B cell (primary cell): ENCODE measurements around the gene PRRT4. TPM values are rescaled to one million over a fixed set of nuclear protein-coding genes. Genes with fewer than 3 reads are reported as not detected.

Experiments used
- ATAC-seq: fragments of 200-7000 bp; cut with Tn5 transposase; one replicate; pipeline ENCODE4 v1.10.0; 2021; ENCODE audit warnings: low read depth, mild to moderate bottlenecking, moderate number of reproducible peaks, moderate library complexity
- CTCF ChIA-PET: fragments of 350-600 bp; sonication (Branson Sonifier 250); formaldehyde crosslinking; loops from one replicate; lab custom pipeline; 2021; ENCODE audit warnings: antibody characterized with exemption, inconsistent platforms; lab: Charles Lee
- POLR2A ChIA-PET: fragments of 350-600 bp; sonication (Branson Sonifier 250); formaldehyde crosslinking; loops from one replicate; lab custom pipeline; 2021; ENCODE audit warnings: antibody characterized with exemption; lab: Charles Lee
- DNase-seq: peaks from one replicate; pipeline ENCODE4 v3.0.0; 2013
- H2AFZ ChIP-seq: 2 replicates; pipeline ENCODE4 v1.6.1; 2012; ENCODE audit warnings: mild to moderate bottlenecking, low read depth, low read length; ENCODE audit not compliant: insufficient read depth, poor library complexity, severe bottlenecking
- H3K27ac ChIP-seq, 2 donors: 1 replicate in 1 of 2; 2 replicates in 1 of 2; pipeline ENCODE4 v1.5.1; 2012 to 2013; ENCODE audit warnings: low read length in 2 of 2, mild to moderate bottlenecking in 2 of 2, moderate library complexity in 1 of 2
- H3K27me3 ChIP-seq, 4 experiments: fragments of 200-600 bp in 1 of 4; sonication (generic) in 1 of 4; replicated peaks in 1 of 4; 1 replicate in 2 of 4; 2 replicates in 2 of 4; pipeline versions ENCODE4 v1.6.1 to v1.7.0; 2013 to 2016; ENCODE audit warnings: low read length in 3 of 4, mild to moderate bottlenecking in 2 of 4, mixed read lengths in 1 of 4, moderate library complexity in 1 of 4; ENCODE audit not compliant: insufficient read depth in 4 of 4, control insufficient read depth in 3 of 4; ENCODE audit errors: control extremely low read depth in 1 of 4
- H3K36me3 ChIP-seq, 2 experiments: replicated peaks in 1 of 2; 1 replicate in 1 of 2; 2 replicates in 1 of 2; pipeline versions ENCODE4 v1.6.1 to v1.7.1; 2013; ENCODE audit warnings: low read length in 1 of 2; ENCODE audit not compliant: insufficient read depth in 2 of 2, control insufficient read depth in 1 of 2; ENCODE audit errors: control extremely low read depth in 1 of 2, extremely low read depth in 1 of 2
- H3K4me1 ChIP-seq, 2 donors: fragments of 200-600 bp in 1 of 2; sonication (generic) in 1 of 2; 1 replicate in 1 of 2; 2 replicates in 1 of 2; pipeline versions ENCODE4 v1.5.1 to v1.6.1; 2013 to 2017; ENCODE audit warnings: low read length in 2 of 2; ENCODE audit not compliant: control insufficient read depth in 2 of 2, insufficient read depth in 2 of 2
- H3K4me2 ChIP-seq: replicated peaks from 2 replicates; pipeline ENCODE3; 2012; ENCODE audit warnings: mild to moderate bottlenecking, low read depth, low read length; ENCODE audit not compliant: poor library complexity, severe bottlenecking
- H3K4me3 ChIP-seq, 5 experiments: fragments of 200-600 bp in 1 of 5; sonication (generic) in 1 of 5; 1 replicate in 3 of 5; 2 replicates in 2 of 5; pipeline versions ENCODE4 v1.5.1 to v1.7.0; 2011 to 2016; ENCODE audit warnings: low read length in 4 of 5, mild to moderate bottlenecking in 4 of 5, low read depth in 2 of 5, control low read depth in 1 of 5, moderate library complexity in 1 of 5; ENCODE audit not compliant: insufficient read depth in 1 of 5; ENCODE audit errors: control extremely low read depth in 1 of 5, extremely low read depth in 1 of 5
- H3K79me2 ChIP-seq: fragments of 200-600 bp; sonication (generic); one replicate; pipeline ENCODE4 v1.6.0; 2016; ENCODE audit warnings: low read length; ENCODE audit not compliant: control insufficient read depth, insufficient read depth
- H3K9ac ChIP-seq: fragments of 200-600 bp; sonication (generic); 2 replicates; pipeline ENCODE4 v1.6.1; 2017; ENCODE audit warnings: mild to moderate bottlenecking, low read length, moderate library complexity
- H3K9me3 ChIP-seq, 3 donors: one replicate each; pipeline versions ENCODE4 v1.6.1 to v1.7.1; 2013; ENCODE audit warnings: low read length in 2 of 3; ENCODE audit not compliant: control insufficient read depth in 2 of 3, insufficient read depth in 1 of 3; ENCODE audit errors: control extremely low read depth in 1 of 3
- H4K20me1 ChIP-seq: 2 replicates; pipeline ENCODE4 v1.6.0; 2012; ENCODE audit warnings: mild to moderate bottlenecking, low read length; ENCODE audit not compliant: insufficient read depth, control insufficient read depth, poor library complexity, severe bottlenecking
- H3K27ac Mint-ChIP-seq: one replicate; pipeline ENCODE4 v1.8.0; 2021; ENCODE audit warnings: mixed read lengths
- H3K27me3 Mint-ChIP-seq: one replicate; pipeline ENCODE4 v1.8.0; 2021; ENCODE audit warnings: mixed read lengths
- H3K4me1 Mint-ChIP-seq: one replicate; pipeline ENCODE4 v1.8.0; 2021; ENCODE audit warnings: mixed read lengths
- H3K4me3 Mint-ChIP-seq: one replicate; pipeline ENCODE4 v1.8.0; 2021; ENCODE audit warnings: mixed read lengths
- H3K9me3 Mint-ChIP-seq: one replicate; pipeline ENCODE4 v1.8.0; 2022; ENCODE audit warnings: mixed read lengths; ENCODE audit not compliant: insufficient read depth
- EZH2 ChIP-seq: IDR thresholded peaks from 2 replicates; pipeline ENCODE4 v1.6.1; 2012; ENCODE audit warnings: borderline replicate concordance, low read depth, mild to moderate bottlenecking, moderate library complexity, low read length; ENCODE audit not compliant: insufficient read depth, poor library complexity, severe bottlenecking
- WGBS: methylation state at CpG from one replicate; pipeline ENCODE4 v1.1.5; 2013; ENCODE audit warnings: missing lambda C conversion rate; ENCODE audit not compliant: insufficient coverage; 5-methylcytosine and 5-hydroxymethylcytosine counted together
- intact Hi-C: fragments of 100-400 bp; cut with micrococcal nuclease; formaldehyde crosslinking; loops from one replicate; pipeline ENCODE4 v1.10.0; 2022
- polyA plus RNA-seq: library from polyadenylated mRNA; depleted of rRNA; stranded (reverse); fragments of >200 nt; gene quantifications from 2 replicates; pipeline ENCODE4 v1.2.3, GENCODE V29; 2012
- total RNA-seq, 2 donors: library from RNA; stranded (reverse); fragments of 120-200 nt in 1 of 2; gene quantifications; 1 replicate in 1 of 2; 2 replicates in 1 of 2; pipeline versions ENCODE4 v1.2.3 to v1.2.4, GENCODE V29; 2013 to 2022
- TF ChIP-seq, protein P1 (sequence below): fragments of 200-600 bp; IDR thresholded peaks from one replicate; pipeline ENCODE4 v1.8.0; 2022; ENCODE audit warnings: antibody characterized with exemption, mild to moderate bottlenecking

PRRT4 gene
- total and polyA plus RNA-seq, 2 donors (not counting 1 experiment from before 2014, with no cell fraction given) = 0.04 to 0.20 TPM

DNA sequence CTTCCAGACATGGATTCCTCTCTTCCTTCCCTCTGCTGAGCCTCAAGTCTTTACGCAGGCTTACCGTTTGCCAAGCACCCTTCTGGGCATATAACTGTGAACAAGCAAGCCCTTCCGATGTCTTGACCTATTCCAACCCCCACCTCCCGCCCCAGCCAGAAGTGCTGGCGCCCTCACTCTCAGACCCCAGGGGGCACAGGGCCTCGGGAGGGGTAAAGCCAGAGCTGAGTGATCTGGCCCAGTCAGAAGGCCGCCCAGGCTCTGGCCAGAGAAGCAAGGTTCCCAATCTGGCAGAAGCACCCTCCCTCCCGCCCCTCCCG is 1.2 kb downstream of the PRRT4 start:
- Histone ChIP-seq H2AFZ (no peak overlapping the region), H3K9me3 (peaks cover 0 to 3% (median 0%) of the 10 kb centered on the region in 3 donors), H3K4me1 (peaks cover 15 to 16% of the 10 kb centered on the region in 2 donors), H3K27me3 (peaks cover 0 to 53% (median 31%) of the 10 kb centered on the region in 4 experiments), H3K9ac (no peak overlapping the region), H3K36me3 (no peaks in the 10 kb centered on the region), H3K79me2 (no peaks in the 10 kb centered on the region), H3K4me3 (no peak overlapping the region), H4K20me1 (no peaks in the 10 kb centered on the region), H3K4me2 (peak overlapping the region; percentile 91), H3K27ac (no peak overlapping the region)
- Mint-ChIP-seq H3K27me3 (peaks cover 68% of the 10 kb centered on the region), H3K4me3 (no peak overlapping the region), H3K27ac (no peak overlapping the region), H3K9me3 (no peaks in the 10 kb centered on the region), H3K4me1 (peaks cover 17% of the 10 kb centered on the region)
- ChIA-PET POLR2A (no interaction called here), CTCF (interaction anchor here (0.9 kb wide), 1 partner anchor 13 kb away, joined by 3 read pairs; no protein-coding TSS in a partner anchor)
- 52% methylated on average over 9 of the region's 9 CpGs for WGBS
- intact Hi-C loops = no loop called here
- DNase-seq (no peak), ATAC-seq (no peak)
- no peak for TF ChIP-seq EZH2
- TF ChIP-seq, protein P1, sequence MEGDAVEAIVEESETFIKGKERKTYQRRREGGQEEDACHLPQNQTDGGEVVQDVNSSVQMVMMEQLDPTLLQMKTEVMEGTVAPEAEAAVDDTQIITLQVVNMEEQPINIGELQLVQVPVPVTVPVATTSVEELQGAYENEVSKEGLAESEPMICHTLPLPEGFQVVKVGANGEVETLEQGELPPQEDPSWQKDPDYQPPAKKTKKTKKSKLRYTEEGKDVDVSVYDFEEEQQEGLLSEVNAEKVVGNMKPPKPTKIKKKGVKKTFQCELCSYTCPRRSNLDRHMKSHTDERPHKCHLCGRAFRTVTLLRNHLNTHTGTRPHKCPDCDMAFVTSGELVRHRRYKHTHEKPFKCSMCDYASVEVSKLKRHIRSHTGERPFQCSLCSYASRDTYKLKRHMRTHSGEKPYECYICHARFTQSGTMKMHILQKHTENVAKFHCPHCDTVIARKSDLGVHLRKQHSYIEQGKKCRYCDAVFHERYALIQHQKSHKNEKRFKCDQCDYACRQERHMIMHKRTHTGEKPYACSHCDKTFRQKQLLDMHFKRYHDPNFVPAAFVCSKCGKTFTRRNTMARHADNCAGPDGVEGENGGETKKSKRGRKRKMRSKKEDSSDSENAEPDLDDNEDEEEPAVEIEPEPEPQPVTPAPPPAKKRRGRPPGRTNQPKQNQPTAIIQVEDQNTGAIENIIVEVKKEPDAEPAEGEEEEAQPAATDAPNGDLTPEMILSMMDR = no peak

DNA sequence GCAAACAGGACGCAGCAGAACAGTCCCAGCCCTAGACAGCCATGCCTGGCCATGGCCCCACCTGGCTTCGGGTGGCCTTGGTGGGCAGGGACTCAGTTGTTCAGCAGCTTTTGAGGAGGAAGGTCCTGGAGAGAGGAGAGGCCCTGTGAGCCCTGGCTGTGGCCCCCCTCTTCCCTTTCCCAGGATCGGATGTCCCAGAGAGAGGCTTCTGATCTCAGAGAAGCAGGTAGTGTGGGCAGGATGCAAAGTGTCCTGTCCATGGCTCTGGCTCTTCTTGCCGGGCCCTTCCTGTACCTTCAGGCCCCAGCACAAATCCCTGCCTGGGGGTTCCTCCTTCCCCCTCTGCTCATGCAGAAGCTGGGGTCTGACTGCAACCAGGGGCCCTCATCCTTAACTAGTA is 1.6 kb downstream of the PRRT4 start:
- no peaks in the 10 kb centered on the region for H3K79me2 ChIP-seq
- POLR2A ChIA-PET = no interaction called here
- H3K4me2 ChIP-seq = no peak overlapping the region
- H3K4me1 Mint-ChIP-seq = peaks cover 17% of the 10 kb centered on the region
- peaks cover 0 to 50% (median 30%) of the 10 kb centered on the region in 4 experiments for H3K27me3 ChIP-seq
- H3K27me3 Mint-ChIP-seq = peaks cover 64% of the 10 kb centered on the region
- no peak overlapping the region for H3K27ac ChIP-seq
- intact Hi-C loops = no loop called here
- H3K9ac ChIP-seq = no peak overlapping the region
- 81% methylated on average over 3 of the region's 4 CpGs for WGBS
- no peak overlapping the region for H2AFZ ChIP-seq
- H3K27ac Mint-ChIP-seq = no peak overlapping the region
- ATAC-seq (no peak), DNase-seq (no peak)
- no peaks in the 10 kb centered on the region for H4K20me1 ChIP-seq
- H3K4me3 ChIP-seq = no peak overlapping the region
- no peaks in the 10 kb centered on the region for H3K36me3 ChIP-seq
- CTCF ChIA-PET = interaction anchor here (0.9 kb wide), 1 partner anchor 12 kb away, joined by 3 read pairs; no protein-coding TSS in a partner anchor
- H3K9me3 Mint-ChIP-seq = no peaks in the 10 kb centered on the region
- H3K4me3 Mint-ChIP-seq = peak overlapping the region; percentile 44
- no peak for TF ChIP-seq EZH2
- TF ChIP-seq, protein P1 = no peak
- H3K4me1 ChIP-seq = peaks cover 15 to 16% of the 10 kb centered on the region in 2 donors
- H3K9me3 ChIP-seq = peaks cover 0 to 3% (median 0%) of the 10 kb centered on the region in 3 donors
